Measurements from ENCODE around the gene CHMP5. TPM values are rescaled to one million over a fixed set of nuclear protein-coding genes. Genes with fewer than 3 reads are reported as not detected.

CHMP5 gene
- total RNA-seq, 1 donor from 2014 or later: 76.7 TPM

GRCh38 chr9:33249983-33250382 is 14.9 kb upstream of the CHMP5 start:
- H3K4me3 ChIP-seq (ENCODE audit: low read depth, low read length): no peak overlapping the region
- TF ChIP-seq CTCF (conservative IDR thresholded peaks at IDR 0.05; ENCODE audit: low read depth, low read length): no peak
- DNase-seq (ENCODE audit: low read depth): no peak

- no peak for TF ChIP-seq CTCF (conservative IDR thresholded peaks at IDR 0.05; ENCODE audit: low read depth, low read length)
- DNase-seq (ENCODE audit: low read depth): no peak
- H3K4me3 ChIP-seq (ENCODE audit: low read depth, low read length): no peak overlapping the region
Measured at GRCh38 chr9:33250458-33250995, 14.3 kb upstream of the CHMP5 start.

- DNase-seq (ENCODE audit: low read depth): no peak
- no peak overlapping the region for H3K4me3 ChIP-seq (ENCODE audit: low read depth, low read length)
- TF ChIP-seq CTCF (conservative IDR thresholded peaks at IDR 0.05; ENCODE audit: low read depth, low read length): no peak
Measured at GRCh38 chr9:33254211-33254610, 10.6 kb upstream of the CHMP5 start.

GRCh38 chr9:33255014-33255413 is 9.8 kb upstream of the CHMP5 start:
- DNase-seq (ENCODE audit: low read depth): no peak
- H3K4me3 ChIP-seq (ENCODE audit: low read depth, low read length): no peak overlapping the region
- TF ChIP-seq CTCF (conservative IDR thresholded peaks at IDR 0.05; ENCODE audit: low read depth, low read length): no peak

GRCh38 chr9:33255471-33255870 is 9.4 kb upstream of the CHMP5 start:
- TF ChIP-seq CTCF (conservative IDR thresholded peaks at IDR 0.05; ENCODE audit: low read depth, low read length): no peak
- no peak for DNase-seq (ENCODE audit: low read depth)
- H3K4me3 ChIP-seq (ENCODE audit: low read depth, low read length): no peak overlapping the region

- TF ChIP-seq CTCF (conservative IDR thresholded peaks at IDR 0.05; ENCODE audit: low read depth, low read length): no peak
- DNase-seq (ENCODE audit: low read depth): no peak
Measured at GRCh38 chr9:33256236-33256635, 8.6 kb upstream of the CHMP5 start.

GRCh38 chr9:33257276-33257675 is 7.6 kb upstream of the CHMP5 start:
- no peak for DNase-seq (ENCODE audit: low read depth)
- no peak for TF ChIP-seq CTCF (conservative IDR thresholded peaks at IDR 0.05; ENCODE audit: low read depth, low read length)
- no peak overlapping the region for H3K4me3 ChIP-seq (ENCODE audit: low read depth, low read length)

More at GRCh38 chr9:33256236-33256635, 8.6 kb upstream of the CHMP5 start:
- no peak overlapping the region for H3K4me3 ChIP-seq (ENCODE audit: low read depth, low read length)

Data from epithelial cell of proximal tubule (primary cell).